ENCODE results near the gene ADGRB2. TPM values are rescaled to one million over a fixed set of nuclear protein-coding genes. Genes with fewer than 3 reads are reported as not detected.

The ADGRB2 gene
- total RNA-seq, 1 experiment from 2014 or later, result 34.8 TPM

DNA sequence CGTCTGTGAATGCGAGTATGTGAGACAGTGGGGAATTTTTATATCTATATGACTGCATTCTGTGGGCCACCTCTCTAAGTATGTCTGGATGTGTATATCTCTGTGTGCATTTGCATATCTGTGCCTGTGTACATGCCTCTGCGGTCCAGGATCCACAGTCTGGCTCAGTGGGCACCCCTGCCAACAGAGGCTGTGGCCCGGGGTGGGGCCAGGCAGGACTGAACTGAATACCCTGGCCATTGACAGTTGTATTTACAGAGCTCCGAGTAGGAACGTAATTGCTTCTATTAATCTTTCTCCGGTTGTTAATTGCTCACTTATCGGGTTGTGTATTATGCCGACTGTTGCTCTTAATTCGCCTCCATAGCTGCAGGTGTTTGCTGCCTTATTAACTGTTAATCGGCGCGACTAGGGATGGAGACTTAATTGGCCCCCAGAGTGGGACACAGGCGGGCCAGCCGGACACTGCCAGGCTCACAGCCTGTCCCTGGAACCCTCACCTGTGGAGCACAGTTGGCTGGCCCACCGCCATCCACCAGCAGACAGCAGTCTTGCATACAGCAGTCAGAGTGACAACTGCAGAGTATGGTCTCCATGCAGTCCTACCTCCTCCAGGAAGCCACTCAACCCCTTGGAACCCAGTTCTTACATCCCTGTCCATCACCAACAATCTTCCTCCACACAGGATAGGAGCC lies 22.4 kb upstream of the ADGRB2 start:
- no peaks in the 10 kb centered on the region for H3K9me3 ChIP-seq (ENCODE audit: control insufficient read depth, insufficient read depth, low read depth, low read length)
- no TSS peak for BruUV-seq (replicated peaks)
- TF ChIP-seq TCF7L2 (IDR thresholded peaks at IDR 0.05; ENCODE audit: low read depth, low read length) (no peak), POLR2AphosphoS5 (IDR thresholded peaks at IDR 0.05; ENCODE audit: low read depth, low read length) (no peak), SIN3A (IDR thresholded peaks at IDR 0.05; ENCODE audit: borderline replicate concordance, insufficient read depth, low read depth, low read length) (no peak)
- TF ChIP-seq, protein P1, sequence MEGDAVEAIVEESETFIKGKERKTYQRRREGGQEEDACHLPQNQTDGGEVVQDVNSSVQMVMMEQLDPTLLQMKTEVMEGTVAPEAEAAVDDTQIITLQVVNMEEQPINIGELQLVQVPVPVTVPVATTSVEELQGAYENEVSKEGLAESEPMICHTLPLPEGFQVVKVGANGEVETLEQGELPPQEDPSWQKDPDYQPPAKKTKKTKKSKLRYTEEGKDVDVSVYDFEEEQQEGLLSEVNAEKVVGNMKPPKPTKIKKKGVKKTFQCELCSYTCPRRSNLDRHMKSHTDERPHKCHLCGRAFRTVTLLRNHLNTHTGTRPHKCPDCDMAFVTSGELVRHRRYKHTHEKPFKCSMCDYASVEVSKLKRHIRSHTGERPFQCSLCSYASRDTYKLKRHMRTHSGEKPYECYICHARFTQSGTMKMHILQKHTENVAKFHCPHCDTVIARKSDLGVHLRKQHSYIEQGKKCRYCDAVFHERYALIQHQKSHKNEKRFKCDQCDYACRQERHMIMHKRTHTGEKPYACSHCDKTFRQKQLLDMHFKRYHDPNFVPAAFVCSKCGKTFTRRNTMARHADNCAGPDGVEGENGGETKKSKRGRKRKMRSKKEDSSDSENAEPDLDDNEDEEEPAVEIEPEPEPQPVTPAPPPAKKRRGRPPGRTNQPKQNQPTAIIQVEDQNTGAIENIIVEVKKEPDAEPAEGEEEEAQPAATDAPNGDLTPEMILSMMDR (IDR thresholded peaks at IDR 0.05), result no peak
- TF ChIP-seq, protein P2, sequence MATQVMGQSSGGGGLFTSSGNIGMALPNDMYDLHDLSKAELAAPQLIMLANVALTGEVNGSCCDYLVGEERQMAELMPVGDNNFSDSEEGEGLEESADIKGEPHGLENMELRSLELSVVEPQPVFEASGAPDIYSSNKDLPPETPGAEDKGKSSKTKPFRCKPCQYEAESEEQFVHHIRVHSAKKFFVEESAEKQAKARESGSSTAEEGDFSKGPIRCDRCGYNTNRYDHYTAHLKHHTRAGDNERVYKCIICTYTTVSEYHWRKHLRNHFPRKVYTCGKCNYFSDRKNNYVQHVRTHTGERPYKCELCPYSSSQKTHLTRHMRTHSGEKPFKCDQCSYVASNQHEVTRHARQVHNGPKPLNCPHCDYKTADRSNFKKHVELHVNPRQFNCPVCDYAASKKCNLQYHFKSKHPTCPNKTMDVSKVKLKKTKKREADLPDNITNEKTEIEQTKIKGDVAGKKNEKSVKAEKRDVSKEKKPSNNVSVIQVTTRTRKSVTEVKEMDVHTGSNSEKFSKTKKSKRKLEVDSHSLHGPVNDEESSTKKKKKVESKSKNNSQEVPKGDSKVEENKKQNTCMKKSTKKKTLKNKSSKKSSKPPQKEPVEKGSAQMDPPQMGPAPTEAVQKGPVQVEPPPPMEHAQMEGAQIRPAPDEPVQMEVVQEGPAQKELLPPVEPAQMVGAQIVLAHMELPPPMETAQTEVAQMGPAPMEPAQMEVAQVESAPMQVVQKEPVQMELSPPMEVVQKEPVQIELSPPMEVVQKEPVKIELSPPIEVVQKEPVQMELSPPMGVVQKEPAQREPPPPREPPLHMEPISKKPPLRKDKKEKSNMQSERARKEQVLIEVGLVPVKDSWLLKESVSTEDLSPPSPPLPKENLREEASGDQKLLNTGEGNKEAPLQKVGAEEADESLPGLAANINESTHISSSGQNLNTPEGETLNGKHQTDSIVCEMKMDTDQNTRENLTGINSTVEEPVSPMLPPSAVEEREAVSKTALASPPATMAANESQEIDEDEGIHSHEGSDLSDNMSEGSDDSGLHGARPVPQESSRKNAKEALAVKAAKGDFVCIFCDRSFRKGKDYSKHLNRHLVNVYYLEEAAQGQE (IDR thresholded peaks at IDR 0.05; ENCODE audit: insufficient read depth in 1 of 2, low read depth in 2 of 2, low read length in 1 of 2), result no peak
- no peaks in the 10 kb centered on the region for H3K27me3 ChIP-seq (ENCODE audit: control insufficient read depth, insufficient read depth, low read length)
- DNase-seq (ENCODE audit: low read depth, low spot score) (no peak), ATAC-seq (no peak)
- peaks cover 17% of the 10 kb centered on the region; the same call in 1 of the 2 replicates for H3K4me1 ChIP-seq (ENCODE audit: control insufficient read depth, insufficient read depth, low read length)
- H3K4me3 ChIP-seq (ENCODE audit: low read depth in 2 of 2, low read length in 2 of 2), result no peak overlapping the region
- ChIA-PET POLR2A (no interaction called here), CTCF (no interaction called here)
- intact Hi-C loops (cut with micrococcal nuclease; ENCODE audit: unreplicated experiment), result loop anchor here (10.0 kb wide), 1 partner anchor 222 kb away; no protein-coding TSS in a partner anchor
- H3K27ac ChIP-seq (ENCODE audit: low read length), result no peak overlapping the region
- no peaks in the 10 kb centered on the region for H3K36me3 ChIP-seq (ENCODE audit: control insufficient read depth, insufficient read depth, low read length)
- in situ Hi-C loops (cut with HindIII; ENCODE audit: low pct_unique_long_range_greater_than_20kb, low sequenced_read_pairs), result no loop called here

DNA sequence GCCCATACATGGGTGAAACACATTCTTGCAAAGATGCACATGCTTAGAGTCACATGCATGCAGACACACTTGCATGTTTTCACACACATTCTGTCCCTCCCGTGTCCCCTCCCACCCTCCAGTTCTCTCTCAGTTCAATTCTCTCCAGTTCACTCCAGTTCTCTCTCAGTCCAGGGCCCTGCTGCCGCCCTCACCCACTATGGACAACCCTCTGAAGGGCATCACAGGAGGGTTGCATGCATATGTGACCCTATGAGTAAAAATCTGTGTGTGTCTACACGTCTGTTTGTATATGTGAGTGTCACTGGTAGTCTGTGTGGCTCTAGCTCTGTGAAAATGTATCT lies 21.8 kb upstream of the ADGRB2 start:
- DNase-seq (ENCODE audit: low read depth, low spot score) (no peak), ATAC-seq (no peak)
- CTCF ChIA-PET, result no interaction called here
- no peaks in the 10 kb centered on the region for H3K36me3 ChIP-seq (ENCODE audit: control insufficient read depth, insufficient read depth, low read length)
- peaks cover 17% of the 10 kb centered on the region; the same call in 1 of the 2 replicates for H3K4me1 ChIP-seq (ENCODE audit: control insufficient read depth, insufficient read depth, low read length)
- no peaks in the 10 kb centered on the region for H3K9me3 ChIP-seq (ENCODE audit: control insufficient read depth, insufficient read depth, low read depth, low read length)
- POLR2A ChIA-PET, result no interaction called here
- H3K27ac ChIP-seq (ENCODE audit: low read length), result no peak overlapping the region
- no peak overlapping the region for H3K4me3 ChIP-seq (ENCODE audit: low read depth in 2 of 2, low read length in 2 of 2)
- no peak for TF ChIP-seq POLR2AphosphoS5 (IDR thresholded peaks at IDR 0.05; ENCODE audit: low read depth, low read length)
- no peak for TF ChIP-seq TCF7L2 (IDR thresholded peaks at IDR 0.05; ENCODE audit: low read depth, low read length)
- TF ChIP-seq, protein P2 (IDR thresholded peaks at IDR 0.05; ENCODE audit: insufficient read depth in 1 of 2, low read depth in 2 of 2, low read length in 1 of 2), result no peak
- TF ChIP-seq SIN3A (IDR thresholded peaks at IDR 0.05; ENCODE audit: borderline replicate concordance, insufficient read depth, low read depth, low read length), result no peak
- TF ChIP-seq, protein P1 (IDR thresholded peaks at IDR 0.05), result no peak
- intact Hi-C loops (cut with micrococcal nuclease; ENCODE audit: unreplicated experiment) (loop anchor here (10.0 kb wide), 1 partner anchor 221 kb away; no protein-coding TSS in a partner anchor), in situ Hi-C loops (cut with HindIII; ENCODE audit: low pct_unique_long_range_greater_than_20kb, low sequenced_read_pairs) (no loop called here)
- no TSS peak for BruUV-seq (replicated peaks)
- H3K27me3 ChIP-seq (ENCODE audit: control insufficient read depth, insufficient read depth, low read length), result no peaks in the 10 kb centered on the region
